Upper lobe of right lung (tissue), 1 donor: ENCODE results near the gene ATP1A1. TPM values are rescaled to one million over a fixed set of nuclear protein-coding genes. Genes with fewer than 3 reads are reported as not detected.

Source experiments
- ATAC-seq: fragments of 200-7000 bp; cut with Tn5 transposase; one replicate; pipeline ENCODE4 v1.9.1; 2020; ENCODE audit warnings: mild to moderate bottlenecking, moderate library complexity
- DNase-seq: peaks from one replicate; pipeline ENCODE4 v3.0.0-alpha.2; 2020
- H3K27ac ChIP-seq: fragments of 200-600 bp; one replicate; pipeline ENCODE4 v1.8.0; 2022
- H3K27me3 ChIP-seq: fragments of 200-600 bp; one replicate; pipeline ENCODE4 v1.8.0; 2022; ENCODE audit warnings: mild to moderate bottlenecking
- H3K36me3 ChIP-seq: fragments of 200-600 bp; one replicate; pipeline ENCODE4 v1.8.0; 2022
- H3K4me1 ChIP-seq: fragments of 200-600 bp; one replicate; pipeline ENCODE4 v1.8.0; 2022
- H3K4me3 ChIP-seq: fragments of 200-600 bp; one replicate; pipeline ENCODE4 v1.8.0; 2022; ENCODE audit warnings: mild to moderate bottlenecking
- H3K9me3 ChIP-seq: fragments of 200-600 bp; one replicate; pipeline ENCODE4 v1.8.0; 2022
- CTCF ChIP-seq: fragments of 200-600 bp; IDR thresholded peaks from one replicate; pipeline ENCODE4 v1.8.0; 2022; ENCODE audit warnings: antibody characterized with exemption
- intact Hi-C: fragments of 100-400 bp; cut with DNase I; formaldehyde crosslinking; loops from one replicate; pipeline ENCODE4 v1.11.0; 2022
- total RNA-seq: library from RNA; stranded (reverse); fragmentation: NEBNext Ultra II Directional; extraction: Animal tissue kit (Norgen Biotek cat#: 25700); gene quantifications from one replicate; pipeline ENCODE4 v1.2.1, GENCODE V29; 2021
- donor health status: DM: no; HTN: yes; CAD: no; lungs with severe emphysema.

The ATP1A1 gene
- total RNA-seq, 1 donor from 2014 or later = 628 TPM

- TF ChIP-seq CTCF = no peak
- intact Hi-C loops = no loop called here
- DNase-seq (no peak), ATAC-seq (no peak)
- Histone ChIP-seq H3K27ac (no peak overlapping the region), H3K36me3 (no peaks in the 10 kb centered on the region), H3K4me1 (peaks cover 5% of the 10 kb centered on the region), H3K9me3 (no peaks in the 10 kb centered on the region), H3K27me3 (no peaks in the 10 kb centered on the region), H3K4me3 (no peak overlapping the region)
Observed at GRCh38 chr1:116331523-116331922, 41.5 kb upstream of the ATP1A1 start.

GRCh38 chr1:116332451-116332850 lies 40.6 kb upstream of the ATP1A1 start:
- no peak for TF ChIP-seq CTCF
- Histone ChIP-seq H3K27me3 (no peaks in the 10 kb centered on the region), H3K4me3 (no peak overlapping the region), H3K36me3 (no peaks in the 10 kb centered on the region), H3K9me3 (no peaks in the 10 kb centered on the region), H3K27ac (no peak overlapping the region), H3K4me1 (peaks cover 5% of the 10 kb centered on the region)
- ATAC-seq = no peak
- intact Hi-C loops = no loop called here
- no peak for DNase-seq

GRCh38 chr1:116333171-116334014 lies 39.7 kb upstream of the ATP1A1 start:
- H3K27me3 ChIP-seq = no peaks in the 10 kb centered on the region
- peaks cover 5% of the 10 kb centered on the region for H3K4me1 ChIP-seq
- DNase-seq (no peak), ATAC-seq (no peak)
- no peaks in the 10 kb centered on the region for H3K9me3 ChIP-seq
- no peak overlapping the region for H3K4me3 ChIP-seq
- no peak overlapping the region for H3K27ac ChIP-seq
- TF ChIP-seq CTCF = no peak
- intact Hi-C loops = no loop called here
- no peaks in the 10 kb centered on the region for H3K36me3 ChIP-seq

- H3K27me3 ChIP-seq = no peaks in the 10 kb centered on the region
- intact Hi-C loops = no loop called here
- no peak for TF ChIP-seq CTCF
- DNase-seq = peak; percentile 67
- H3K4me1 ChIP-seq = peaks cover 5% of the 10 kb centered on the region
- H3K9me3 ChIP-seq = no peaks in the 10 kb centered on the region
- no peaks in the 10 kb centered on the region for H3K36me3 ChIP-seq
- peak; percentile 81 for ATAC-seq
- H3K27ac ChIP-seq = no peak overlapping the region
- H3K4me3 ChIP-seq = no peak overlapping the region
Observed at GRCh38 chr1:116334015-116334547, 39.0 kb upstream of the ATP1A1 start.

GRCh38 chr1:116334868-116335635 lies 38.0 kb upstream of the ATP1A1 start:
- no peak for TF ChIP-seq CTCF
- H3K4me3 ChIP-seq = no peak overlapping the region
- no peaks in the 10 kb centered on the region for H3K36me3 ChIP-seq
- ATAC-seq (no peak), DNase-seq (no peak)
- intact Hi-C loops = no loop called here
- no peak overlapping the region for H3K27ac ChIP-seq
- peaks cover 5% of the 10 kb centered on the region for H3K4me1 ChIP-seq
- no peaks in the 10 kb centered on the region for H3K9me3 ChIP-seq
- no peaks in the 10 kb centered on the region for H3K27me3 ChIP-seq
